HG02884 (cell line): ENCODE results near the gene FAM20B.

Source experiments
- ATAC-seq: cut with Tn5 transposase; IDR thresholded peaks from one replicate; pipeline ENCODE4 v1.9.1; 2021; ENCODE audit warnings: mild to moderate bottlenecking, moderate library complexity; ENCODE audit not compliant: unreplicated experiment

FAM20B gene

DNA sequence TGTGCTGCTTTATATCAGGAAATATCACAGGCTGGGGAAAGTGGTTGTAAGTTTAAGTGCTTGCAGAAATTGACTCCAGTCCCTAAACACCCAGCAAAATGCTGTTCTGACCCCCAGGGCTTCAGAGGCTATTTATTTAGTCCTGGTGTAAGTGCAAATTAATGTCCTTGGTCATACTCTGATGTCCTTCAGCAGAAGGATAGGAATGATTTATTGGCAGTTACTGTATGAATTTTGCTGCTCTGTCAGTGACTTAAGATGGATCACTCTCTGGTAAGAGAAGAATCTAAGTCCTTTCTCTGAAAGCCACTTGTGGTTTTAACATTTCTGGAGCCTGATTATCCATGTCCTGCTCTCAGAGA lies 21.9 kb downstream of the FAM20B start:
- no peak for ATAC-seq

DNA sequence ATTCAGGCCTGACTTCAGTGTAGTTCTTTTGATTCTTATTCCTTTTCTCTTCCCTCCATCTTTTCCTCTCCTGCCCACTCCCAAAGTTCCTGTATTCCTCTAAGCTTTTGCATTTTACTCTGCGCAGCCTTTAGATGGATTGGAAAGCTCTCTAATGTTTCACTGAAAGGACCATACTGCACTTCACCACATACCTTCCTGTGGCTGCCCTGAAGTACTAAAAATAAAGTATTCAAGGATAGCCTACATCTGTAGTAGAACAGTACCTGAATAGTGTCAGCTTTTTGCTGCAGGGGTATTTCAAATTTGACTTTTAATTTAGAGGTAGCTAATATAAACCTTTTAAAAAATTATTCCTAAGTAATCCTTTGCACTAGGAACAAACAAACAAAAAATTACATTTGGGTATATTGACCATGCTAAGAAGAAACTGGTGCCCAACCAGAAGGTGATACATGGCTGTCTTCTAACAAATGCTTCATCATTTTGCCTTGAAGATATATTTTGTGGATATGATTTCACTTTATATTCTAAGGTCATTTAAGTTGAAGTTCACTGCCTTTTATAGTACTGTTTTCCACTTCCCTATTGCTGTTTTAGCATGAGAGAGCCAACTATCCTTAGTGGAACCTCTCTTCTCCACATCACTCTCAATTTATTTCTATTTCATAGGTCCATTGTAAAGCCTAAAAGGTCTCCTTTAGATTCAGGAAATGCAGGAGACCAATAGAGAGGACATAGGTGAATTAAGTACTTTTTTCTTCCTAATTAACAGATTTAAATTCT lies 22.8 kb downstream of the FAM20B start:
- ATAC-seq: no peak

GRCh38 chr1:179052776-179053175 lies 27.1 kb downstream of the FAM20B start:
- ATAC-seq: no peak

GRCh38 chr1:179053486-179053885 lies 27.8 kb downstream of the FAM20B start:
- no peak for ATAC-seq

DNA sequence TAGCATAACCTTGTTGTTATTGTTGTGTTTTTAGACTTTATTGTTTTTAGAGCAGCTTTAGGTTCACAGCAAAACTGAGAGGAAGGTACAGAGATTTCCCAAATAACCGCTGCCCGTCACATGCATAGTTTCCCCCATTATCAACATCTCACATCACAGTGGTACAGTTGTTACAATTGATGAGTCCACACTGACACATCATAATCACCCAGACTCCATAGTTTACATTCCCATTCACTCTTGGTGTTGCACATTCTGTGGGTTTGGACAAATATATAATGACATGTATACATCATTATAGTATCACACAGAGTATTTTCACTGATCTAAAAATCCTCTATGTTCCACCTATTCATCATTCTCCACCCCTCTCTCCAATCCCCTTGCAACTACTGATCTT lies 30.2 kb downstream of the FAM20B start:
- ATAC-seq: no peak

GRCh38 chr1:179058487-179059483 lies 33.1 kb downstream of the FAM20B start:
- no peak for ATAC-seq

DNA sequence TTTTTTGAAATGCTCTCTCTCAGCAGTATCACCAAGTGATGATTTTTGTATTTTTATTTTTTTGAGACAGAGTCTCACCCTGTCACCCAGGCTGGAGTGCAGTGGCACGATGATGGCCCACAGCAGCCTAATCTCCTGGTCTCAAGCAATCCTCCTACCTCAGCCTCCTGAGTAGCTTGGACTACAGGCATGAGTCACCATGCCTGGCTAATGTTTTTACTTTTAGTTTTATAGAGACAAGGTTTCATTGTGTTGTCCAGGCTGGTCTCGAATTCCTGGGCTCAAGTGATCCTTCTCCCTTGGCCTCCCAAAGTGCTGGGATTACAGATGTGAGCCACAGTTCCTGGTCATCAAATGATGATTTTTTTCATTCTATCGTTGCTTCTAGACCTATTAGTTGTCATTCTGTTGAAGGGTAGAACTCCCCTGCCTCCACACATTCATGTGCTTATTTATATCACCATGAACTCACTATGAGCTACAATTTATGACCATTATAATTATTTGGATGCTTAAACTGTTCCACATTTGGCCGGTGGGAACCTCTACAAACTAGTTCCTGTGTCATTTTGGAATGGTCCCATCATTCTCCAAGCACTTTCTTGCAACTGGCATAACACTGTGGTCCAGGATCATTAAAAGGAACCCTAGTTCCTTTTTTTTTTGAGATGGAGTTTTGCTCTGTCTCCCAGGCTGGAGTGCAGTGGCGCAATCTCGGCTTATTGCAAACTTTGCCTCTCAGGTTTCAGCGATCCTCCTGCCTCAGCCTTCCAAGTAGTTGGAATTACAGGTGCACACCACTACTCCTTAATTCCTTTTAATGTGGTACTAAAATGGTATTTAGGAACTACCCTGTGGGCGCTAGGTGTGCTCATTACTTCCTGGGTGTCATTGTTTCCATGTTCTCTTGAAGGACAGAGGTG lies 35.9 kb downstream of the FAM20B start:
- ATAC-seq: no peak

DNA sequence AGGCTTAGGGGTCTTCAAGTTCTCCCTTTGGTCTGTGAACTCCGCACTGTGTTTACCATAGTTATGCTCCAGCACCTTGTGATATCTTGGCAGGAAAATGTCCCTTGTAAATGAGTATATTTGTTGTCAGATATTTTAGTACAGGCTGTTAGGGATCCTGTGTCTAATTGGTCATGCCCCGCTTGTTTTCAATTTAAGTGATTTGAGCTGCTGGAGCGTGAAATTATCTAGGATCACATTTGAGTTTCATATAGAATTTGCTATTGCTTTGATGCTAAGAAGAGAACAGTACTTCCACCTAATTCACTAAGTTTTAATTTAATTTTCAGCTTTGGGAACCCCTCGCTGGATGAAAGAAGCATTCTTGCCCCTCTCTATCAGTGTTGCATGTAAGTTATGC lies 40.8 kb downstream of the FAM20B start:
- no peak for ATAC-seq

DNA sequence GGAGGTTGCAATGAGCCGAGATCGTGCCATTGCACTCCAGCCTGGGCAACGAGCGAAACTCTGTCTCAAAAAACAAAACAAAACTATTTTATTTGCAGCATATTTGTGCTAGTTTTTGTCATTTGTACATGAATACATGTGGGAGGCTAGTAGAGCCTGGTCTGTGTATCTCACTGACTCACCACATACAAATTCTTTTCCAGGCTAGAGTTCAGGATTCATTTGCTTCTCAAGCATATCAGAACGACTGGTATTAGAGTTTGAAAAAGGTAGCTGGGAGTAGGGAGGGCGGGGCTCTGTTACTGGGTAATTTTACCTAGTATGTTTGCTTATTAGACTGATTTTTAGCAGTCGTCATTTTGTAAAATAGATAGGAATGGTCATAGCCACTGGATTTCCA lies 51.7 kb downstream of the FAM20B start:
- no peak for ATAC-seq

DNA sequence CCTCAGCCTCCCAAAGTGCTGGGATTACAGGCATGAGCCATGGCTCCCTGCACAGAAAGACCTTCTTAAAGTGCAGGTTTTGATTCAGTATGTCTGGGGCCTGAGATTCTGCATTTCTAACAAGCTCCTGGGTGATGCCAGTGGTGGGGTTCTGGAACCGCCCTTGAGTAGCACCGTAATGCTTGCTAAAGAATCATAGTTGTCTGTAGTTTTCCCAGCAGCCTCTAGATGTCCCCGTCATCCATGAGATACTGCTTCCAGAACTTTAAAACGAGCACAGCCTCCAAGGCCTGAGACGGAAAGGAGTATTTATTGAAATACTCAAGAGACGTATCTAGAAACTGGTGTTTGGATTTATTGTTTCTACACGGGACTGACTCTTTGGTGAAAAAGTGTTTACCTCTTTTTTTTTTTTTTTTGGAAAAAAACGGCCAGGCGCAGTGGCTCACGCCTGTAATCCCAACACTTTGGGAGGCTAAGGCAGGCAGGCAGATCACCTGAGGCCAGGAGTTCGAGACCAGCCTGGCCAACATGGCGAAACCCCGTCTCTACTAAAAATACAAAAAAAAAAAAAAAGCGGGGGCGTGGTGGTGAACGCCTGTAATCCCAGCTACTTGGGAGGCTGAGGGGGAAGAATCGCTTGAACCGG lies 53.5 kb downstream of the FAM20B start:
- ATAC-seq: peak; percentile 17

DNA sequence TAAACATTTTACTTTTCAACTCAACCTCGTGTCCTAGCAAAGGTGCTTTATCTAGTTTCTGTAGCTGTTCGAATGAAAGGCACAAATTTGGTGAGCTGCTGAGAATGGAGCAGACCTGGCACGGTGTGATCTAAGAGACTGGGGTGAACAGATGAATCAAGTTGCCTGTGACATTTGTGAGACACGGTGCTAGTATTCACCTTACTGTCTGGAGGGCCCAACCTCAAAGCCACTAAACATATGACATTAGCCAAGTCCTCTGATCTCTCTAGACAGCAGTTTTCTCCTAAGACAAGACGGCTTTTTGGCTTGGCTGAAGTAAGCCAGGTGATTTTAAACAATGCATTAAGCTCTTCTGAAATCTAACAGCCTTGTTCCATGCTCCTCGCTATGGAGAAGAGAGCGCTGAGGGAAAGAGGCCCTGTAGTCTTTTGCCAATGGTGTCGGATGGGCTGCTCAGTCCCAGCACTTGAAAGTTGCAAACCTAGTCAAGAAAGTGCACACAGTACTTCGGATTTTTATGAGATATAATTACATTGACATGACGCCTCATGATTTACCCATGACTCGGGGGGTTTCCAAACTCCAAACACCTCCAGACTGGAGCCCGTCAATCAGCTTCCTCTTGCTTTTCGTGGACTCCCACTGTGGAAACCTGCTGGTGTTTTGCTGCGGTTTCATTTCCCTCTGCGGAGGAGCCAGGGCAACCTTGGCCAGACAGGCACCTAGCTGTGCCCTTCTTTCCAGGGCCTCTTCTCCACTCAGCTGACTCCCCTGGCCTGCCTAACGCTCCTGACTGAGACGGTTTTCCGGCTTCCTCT lies 55.4 kb downstream of the FAM20B start:
- no peak for ATAC-seq

GRCh38 chr1:179081687-179082332 lies 56.1 kb downstream of the FAM20B start, which contains the start of gene TOR3A:
Gene TOR3A (plus strand): TSS chr1:179082070. CDS start chr1:179082129, 59 bp downstream.
- peak; percentile 87 for ATAC-seq

GRCh38 chr1:179082333-179082998 lies 56.8 kb downstream of the FAM20B start:
- peak; percentile 8 for ATAC-seq

- no peak for ATAC-seq
These were observed 57.3 kb downstream of the FAM20B start for GRCh38 chr1:179082999-179083335.

DNA sequence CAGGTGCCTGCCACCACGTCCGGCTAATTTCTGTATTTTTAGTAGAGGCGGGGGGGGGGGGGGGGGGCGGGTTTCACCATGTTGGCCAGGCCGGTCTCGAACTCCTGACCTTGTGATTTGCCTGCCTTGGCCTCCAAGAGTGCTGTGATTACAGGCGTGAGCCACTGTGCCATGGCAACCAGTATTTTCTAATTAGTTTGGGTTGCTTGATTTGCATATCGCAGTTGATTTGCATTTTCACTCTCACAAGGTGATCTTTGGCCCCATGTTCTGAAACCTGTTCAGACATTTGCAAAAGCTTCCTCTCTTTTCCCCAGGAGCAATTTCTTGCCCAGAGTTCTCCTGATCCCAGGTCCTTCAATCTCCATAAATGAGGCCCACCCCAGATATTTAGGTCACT lies 57.8 kb downstream of the FAM20B start:
- ATAC-seq: no peak

DNA sequence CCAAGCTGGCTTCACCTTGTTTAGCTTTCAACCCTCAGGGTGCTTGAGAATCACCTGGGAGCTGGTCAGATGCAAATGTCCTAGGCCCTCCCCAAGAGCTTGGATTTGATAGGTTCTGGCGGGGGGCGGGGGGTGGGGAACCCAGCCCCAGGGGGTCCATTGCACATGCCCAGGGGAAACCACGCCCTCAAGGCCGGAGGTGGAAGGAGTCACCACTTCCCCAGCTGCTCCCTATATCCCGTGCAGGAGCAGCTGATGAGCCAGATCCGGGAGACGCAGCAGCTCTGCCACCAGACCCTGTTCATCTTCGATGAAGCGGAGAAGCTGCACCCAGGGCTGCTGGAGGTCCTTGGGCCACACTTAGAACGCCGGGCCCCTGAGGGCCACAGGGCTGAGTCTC lies 62.0 kb downstream of the FAM20B start:
- ATAC-seq: no peak

- no peak for ATAC-seq
These were observed 64.3 kb downstream of the FAM20B start for GRCh38 chr1:179089827-179090482.

- no peak for ATAC-seq
These were observed 64.8 kb downstream of the FAM20B start for GRCh38 chr1:179090522-179090921.
